TTC549 (cell line): ENCODE measurements around the gene GALNTL6.
A peak's percentile ranks its signal among the peaks of the same experiment; 100 is the strongest.
"Not testable (repeated sequence)": the region's sequence is repeated elsewhere in the genome, so short reads cannot be mapped to it uniquely, and the experiment has no call there.

Experiments
- FAIRE-seq: peaks from 2 replicates; lab custom pipeline; 2012; peaks lifted over from hg19 to GRCh38; lab: Jason Lieb, UNC

Gene GALNTL6

GRCh38 chr4:173025131-173025530 is 1211.9 kb downstream of the GALNTL6 start:
- peak; percentile 22 for FAIRE-seq

- no peak for FAIRE-seq
These were observed 1224.0 kb downstream of the GALNTL6 start for GRCh38 chr4:173037242-173037641.

GRCh38 chr4:173038192-173038896 is 1225.1 kb downstream of the GALNTL6 start:
- no peak for FAIRE-seq

- no peak for FAIRE-seq
These were observed 1226.7 kb downstream of the GALNTL6 start for GRCh38 chr4:173039617-173040577.

GRCh38 chr4:173041482-173041881 is 1228.3 kb downstream of the GALNTL6 start:
- no peak for FAIRE-seq

- FAIRE-seq, result not testable (repeated sequence)
These were observed 1228.9 kb downstream of the GALNTL6 start for GRCh38 chr4:173042139-173042538.

- FAIRE-seq, result peak; percentile 97
These were observed 1231.1 kb downstream of the GALNTL6 start for GRCh38 chr4:173044340-173044739.

GRCh38 chr4:173045571-173045970 is 1232.4 kb downstream of the GALNTL6 start:
- no peak for FAIRE-seq

- FAIRE-seq, result no peak
These were observed 1232.9 kb downstream of the GALNTL6 start for GRCh38 chr4:173046144-173046543.

- no peak for FAIRE-seq
These were observed 1233.6 kb downstream of the GALNTL6 start for GRCh38 chr4:173046818-173047217.

GRCh38 chr4:173051232-173051631 is 1238.0 kb downstream of the GALNTL6 start:
- FAIRE-seq, result no peak

GRCh38 chr4:173051716-173052115 is 1238.5 kb downstream of the GALNTL6 start:
- FAIRE-seq, result no peak

GRCh38 chr4:173052439-173052838 is 1239.2 kb downstream of the GALNTL6 start:
- FAIRE-seq, result no peak

GRCh38 chr4:173056271-173056670 is 1243.1 kb downstream of the GALNTL6 start:
- FAIRE-seq, result no peak

GRCh38 chr4:173056710-173057109 is 1243.5 kb downstream of the GALNTL6 start:
- no peak for FAIRE-seq

- no peak for FAIRE-seq
These were observed 1244.2 kb downstream of the GALNTL6 start for GRCh38 chr4:173057442-173057841.

GRCh38 chr4:173057901-173058300 is 1244.7 kb downstream of the GALNTL6 start:
- no peak for FAIRE-seq

- no peak for FAIRE-seq
These were observed 1248.0 kb downstream of the GALNTL6 start for GRCh38 chr4:173061160-173061559.

GRCh38 chr4:173073939-173074500 is 1260.8 kb downstream of the GALNTL6 start:
- no peak for FAIRE-seq

- no peak for FAIRE-seq
These were observed 1261.3 kb downstream of the GALNTL6 start for GRCh38 chr4:173074501-173074946.

- FAIRE-seq, result no peak
These were observed 1263.9 kb downstream of the GALNTL6 start for GRCh38 chr4:173076903-173077634.

- no peak for FAIRE-seq
These were observed 1274.9 kb downstream of the GALNTL6 start for GRCh38 chr4:173088144-173088543.
